Stimulated activated CD4-positive, alpha-beta T cell treated with anti-CD3 and anti-CD28 coated beads, TNF-alpha, amount 100 ng/mL, for 24 hours (primary cell): Measurements from ENCODE around the gene CIP2A.

Source experiments
- DNase-seq, 3 experiments: peaks; one replicate each; pipeline ENCODE4 v3.0.0-alpha.2; 2020; ENCODE audit warnings: low read depth in 3 of 3

The CIP2A gene

GRCh38 chr3:108562565-108562964, 26.7 kb downstream of the CIP2A start:
- DNase-seq: no peak

DNA sequence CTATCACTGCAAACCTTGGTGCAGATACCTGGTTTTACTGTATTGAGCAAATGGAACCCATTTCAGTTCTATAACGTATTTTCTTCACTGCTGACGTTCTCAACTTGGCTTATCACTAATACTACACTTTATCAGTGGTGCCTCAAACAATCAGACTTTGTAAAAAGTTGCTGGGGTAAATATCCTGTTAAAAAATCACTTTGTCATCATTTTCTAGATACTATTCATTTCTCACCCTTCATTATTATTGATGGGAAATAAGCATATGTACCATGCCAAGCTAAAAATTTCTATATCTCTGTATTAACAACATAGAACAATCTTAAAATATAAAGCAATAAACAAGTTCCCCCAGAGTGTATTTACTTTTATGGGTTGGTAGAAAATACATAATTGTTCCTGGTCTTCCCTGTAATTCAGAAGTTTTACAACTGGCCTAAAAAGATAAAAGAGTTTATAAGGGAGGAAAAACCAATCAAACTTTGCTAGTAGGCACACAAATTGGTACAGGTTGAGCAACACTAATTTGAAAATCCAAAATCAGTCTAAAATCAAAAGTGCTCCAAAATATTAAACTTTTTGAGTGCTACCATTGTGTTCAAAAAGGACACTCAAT, 33.2 kb downstream of the CIP2A start:
- DNase-seq: no peak

DNA sequence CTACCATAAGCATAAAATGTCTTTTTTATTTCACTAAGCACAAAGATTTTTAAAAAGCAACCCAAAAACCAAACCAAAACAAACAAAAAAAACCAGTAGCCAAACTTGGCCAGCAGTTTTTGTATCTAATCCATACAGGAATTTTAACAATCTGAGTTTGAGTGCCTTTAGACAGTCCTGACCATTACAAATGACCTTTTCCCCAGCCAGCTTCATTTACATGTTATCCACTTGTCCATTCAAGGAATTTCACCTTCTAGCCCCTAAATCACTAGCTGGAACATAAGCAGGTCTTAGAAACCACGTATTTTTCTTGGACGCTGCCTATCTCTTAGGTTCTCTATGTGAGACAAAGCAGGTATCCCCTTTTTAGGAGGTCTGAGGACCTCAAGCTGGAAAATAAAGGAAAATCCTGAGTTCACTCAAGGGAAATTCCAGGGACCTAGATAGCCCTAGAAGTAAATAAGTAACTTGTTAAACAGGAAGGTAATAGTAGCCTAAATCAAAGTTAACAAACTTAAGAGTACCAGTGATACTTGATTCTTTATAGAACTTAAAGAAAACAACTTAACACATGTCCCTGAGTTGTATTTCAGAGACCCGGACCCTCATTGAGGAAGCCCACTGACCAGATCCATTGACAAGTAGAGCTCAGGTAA, 34.2 kb downstream of the CIP2A start:
- no peak for DNase-seq

DNA sequence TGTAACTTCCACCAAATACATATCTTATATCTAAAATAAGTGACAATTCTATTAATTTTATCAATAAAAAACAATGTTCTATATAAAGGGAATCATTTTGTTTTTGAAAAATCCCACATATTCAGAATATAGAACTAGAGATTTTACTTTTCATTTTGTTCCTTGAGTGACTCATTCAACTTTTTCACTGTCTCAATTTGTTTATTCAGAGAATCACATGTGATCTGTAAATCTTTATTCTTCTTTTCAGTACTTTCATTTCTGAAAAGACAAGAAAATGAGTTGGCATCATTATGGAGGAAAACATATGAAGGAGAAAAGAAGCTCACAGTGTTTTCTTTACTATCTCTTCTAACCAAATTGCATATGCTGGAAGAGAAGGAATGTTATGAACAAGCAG, 35.0 kb downstream of the CIP2A start:
- no peak for DNase-seq

GRCh38 chr3:108552267-108553159, 36.7 kb downstream of the CIP2A start:
- DNase-seq: no peak

DNA sequence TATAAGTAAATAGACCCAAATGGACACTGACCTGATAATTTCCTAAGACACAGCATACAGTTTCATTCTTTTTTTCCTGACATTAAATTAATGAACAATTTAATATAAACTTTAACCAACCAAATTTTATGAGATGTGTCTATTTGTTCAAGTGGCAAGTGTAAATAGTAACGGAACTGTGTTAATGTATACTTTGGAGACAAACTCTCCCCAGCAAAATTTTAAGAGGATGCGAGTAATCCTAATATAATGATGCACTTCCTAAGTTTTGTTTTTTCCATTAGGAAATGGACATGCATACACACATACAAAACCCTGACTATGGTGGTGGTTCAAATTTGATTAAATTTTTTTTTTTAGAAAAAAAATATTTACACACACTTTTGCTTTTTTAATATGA, 40.4 kb downstream of the CIP2A start:
- no peak for DNase-seq

- no peak for DNase-seq
Observed at GRCh38 chr3:108548304-108548703, 40.9 kb downstream of the CIP2A start.

DNA sequence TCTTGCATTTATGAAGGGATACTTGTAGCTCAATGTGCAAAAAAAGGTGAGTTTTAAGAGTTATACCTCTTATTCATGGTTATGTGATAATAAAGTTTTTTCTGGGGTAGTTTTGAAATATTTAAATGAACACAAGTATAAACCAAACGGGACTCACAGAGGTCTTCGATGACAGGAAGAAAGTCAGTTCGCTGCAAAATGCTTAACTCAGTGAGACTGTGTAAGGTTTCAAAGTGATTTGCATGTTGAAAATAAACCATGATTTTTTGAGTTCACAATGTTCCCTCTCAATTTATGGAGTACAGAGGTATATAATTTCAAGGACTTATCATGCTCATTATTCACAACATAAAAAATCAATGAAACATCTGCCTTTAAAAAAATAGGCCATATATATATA, 42.5 kb downstream of the CIP2A start:
- no peak for DNase-seq

DNA sequence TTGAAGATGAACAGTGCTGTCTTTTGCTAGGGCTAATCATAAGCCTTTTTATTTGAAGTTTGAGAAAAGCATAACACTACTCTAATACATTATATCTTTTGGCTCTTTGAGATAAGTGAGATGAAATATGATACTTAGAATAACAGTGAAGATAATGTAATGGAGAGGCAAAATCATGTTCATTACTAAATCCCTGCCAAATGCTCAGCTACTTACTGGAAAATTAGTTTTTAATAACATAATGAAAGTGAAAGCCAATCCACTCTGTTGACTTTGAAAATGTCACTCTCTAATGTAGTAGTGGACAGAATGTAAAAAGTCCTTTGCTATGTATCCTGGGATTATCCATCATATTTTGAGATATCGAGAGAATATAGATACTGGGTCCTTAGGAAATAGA, 43.0 kb downstream of the CIP2A start:
- no peak for DNase-seq

GRCh38 chr3:108538083-108538482, 51.2 kb downstream of the CIP2A start:
- DNase-seq: no peak

- no peak for DNase-seq
Observed at GRCh38 chr3:108528459-108529252, 60.6 kb downstream of the CIP2A start.

GRCh38 chr3:108527817-108528216, 61.4 kb downstream of the CIP2A start:
- no peak for DNase-seq

DNA sequence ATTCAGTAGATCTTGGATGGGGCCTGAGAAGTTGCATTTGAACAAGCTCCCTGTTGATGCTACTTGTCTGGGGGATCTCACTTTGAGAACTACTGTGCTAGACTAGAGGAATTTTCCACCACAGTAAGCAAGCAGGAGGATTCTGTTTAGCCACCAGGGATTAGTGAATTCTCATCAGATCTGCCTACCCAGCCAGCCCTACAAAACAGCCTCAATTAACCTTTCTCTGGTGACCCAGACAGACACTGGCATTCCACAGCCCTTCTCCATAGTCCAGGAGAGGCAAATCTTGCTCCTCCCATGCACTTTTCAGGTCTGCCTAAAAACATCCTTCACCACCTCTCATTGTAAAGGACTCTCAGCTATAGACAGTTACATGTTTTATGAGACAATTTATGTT, 62.1 kb downstream of the CIP2A start:
- no peak for DNase-seq

DNA sequence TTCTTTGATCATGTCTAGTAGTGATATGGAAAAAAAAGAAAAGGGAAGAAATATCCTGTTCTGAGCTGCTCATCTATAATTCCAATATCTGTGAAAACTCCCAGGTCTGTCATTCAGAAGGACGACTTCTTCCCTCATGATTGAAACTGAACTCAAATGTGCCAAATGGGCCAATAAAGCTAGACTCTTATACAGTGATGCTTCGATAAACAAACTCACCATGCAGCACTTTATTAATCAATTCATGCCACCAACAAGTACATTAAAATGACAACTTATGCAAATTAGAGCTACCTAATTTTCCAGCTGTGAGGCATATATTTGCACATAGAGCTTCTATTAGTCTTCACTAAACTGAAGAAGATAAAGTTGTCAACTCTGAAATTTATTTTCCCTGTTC, 63.3 kb downstream of the CIP2A start:
- no peak for DNase-seq

GRCh38 chr3:108525256-108525655, 64.0 kb downstream of the CIP2A start:
- DNase-seq: no peak

DNA sequence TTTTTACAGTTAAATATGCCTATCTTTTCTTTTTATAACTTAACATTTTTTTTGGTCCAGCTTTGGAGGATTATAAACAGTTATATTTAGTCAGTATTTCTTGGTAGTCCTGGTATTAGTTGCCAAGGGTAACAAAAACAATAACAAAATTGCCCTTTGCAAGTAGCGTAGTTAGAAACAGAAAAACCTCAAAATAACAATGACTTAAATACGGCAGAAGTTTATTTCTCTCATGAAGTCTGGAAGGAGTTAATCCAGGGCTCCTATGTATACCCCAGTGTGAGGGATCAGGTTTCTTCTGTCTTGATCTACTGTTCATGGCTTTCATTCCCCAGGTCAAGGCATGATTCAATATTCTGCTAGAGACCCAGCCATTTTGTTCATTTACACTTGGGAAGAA, 64.7 kb downstream of the CIP2A start:
- DNase-seq: no peak

- no peak for DNase-seq
Observed at GRCh38 chr3:108518895-108519294, 70.3 kb downstream of the CIP2A start.

DNA sequence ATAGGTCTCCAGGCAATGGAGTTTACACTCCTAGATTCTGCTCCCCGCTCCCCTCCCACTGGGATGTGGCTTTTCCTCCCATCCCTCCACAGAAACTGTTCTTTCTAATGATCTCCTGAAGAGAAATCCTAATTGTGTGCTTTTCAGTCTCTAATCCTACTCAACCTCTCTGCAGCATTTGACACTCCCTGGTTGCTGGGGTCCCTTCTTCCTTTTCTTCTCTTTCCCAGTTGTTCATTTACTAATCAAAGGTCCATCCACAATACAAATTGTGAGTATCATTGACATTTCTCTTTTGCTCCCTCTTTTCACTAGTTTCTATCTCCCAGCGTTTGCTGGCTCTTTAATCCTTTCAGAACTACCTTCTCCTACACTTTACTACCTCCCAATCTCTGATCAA, 72.4 kb downstream of the CIP2A start:
- DNase-seq: no peak

GRCh38 chr3:108513961-108514360, 75.3 kb downstream of the CIP2A start:
- no peak for DNase-seq

- no peak for DNase-seq
Observed at GRCh38 chr3:108512671-108513070, 76.6 kb downstream of the CIP2A start.

- no peak for DNase-seq
Observed at GRCh38 chr3:108511490-108511889, 77.7 kb downstream of the CIP2A start.

DNA sequence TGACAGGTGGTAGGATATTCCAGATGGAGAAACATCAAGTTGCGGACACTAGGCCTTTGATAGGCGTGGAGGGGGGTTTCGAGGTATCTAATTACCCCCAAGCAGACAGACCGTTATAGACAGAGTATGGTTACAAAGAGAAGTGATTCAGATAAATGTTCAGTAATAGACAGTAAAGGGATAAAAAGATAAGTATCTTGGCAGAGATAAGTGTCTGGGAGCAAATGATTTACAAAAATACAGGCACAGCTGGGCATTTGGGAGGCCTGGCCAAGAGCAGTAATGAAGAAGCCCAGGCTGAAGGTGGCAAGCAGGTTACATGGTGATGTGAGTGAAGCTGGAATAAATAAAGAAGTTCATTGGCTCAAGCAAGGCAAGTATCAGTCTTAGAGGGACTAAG, 78.2 kb downstream of the CIP2A start:
- DNase-seq: no peak
